Activated effector memory CD4-positive, alpha-beta T cell treated with Interleukin-2 at 50 U/mL for 16 hours (primary cell): ENCODE measurements around the gene WNT1.

Experiments
- DNase-seq: peaks from one replicate; pipeline ENCODE4 v3.0.0-alpha.2; 2020

The WNT1 gene

DNA sequence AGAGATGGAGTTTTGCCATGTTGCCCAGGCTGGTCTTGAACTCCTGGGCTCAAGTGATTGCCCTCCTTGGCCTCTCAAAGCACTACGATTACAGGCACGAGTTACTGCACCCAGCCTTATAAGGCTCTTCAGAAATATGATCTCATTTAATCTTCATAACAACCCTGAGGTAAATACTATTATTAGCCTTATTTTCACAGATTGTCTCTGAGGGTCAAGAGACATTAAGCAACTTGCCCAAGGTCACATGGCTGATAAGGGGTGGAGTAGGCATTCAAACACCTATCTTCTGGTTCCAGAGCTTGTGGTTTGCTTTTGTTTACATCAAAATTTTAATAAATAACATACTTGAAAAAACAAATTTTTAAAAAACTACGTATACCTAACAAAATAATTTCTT lies 35.3 kb downstream of the WNT1 start:
- DNase-seq: no peak

DNA sequence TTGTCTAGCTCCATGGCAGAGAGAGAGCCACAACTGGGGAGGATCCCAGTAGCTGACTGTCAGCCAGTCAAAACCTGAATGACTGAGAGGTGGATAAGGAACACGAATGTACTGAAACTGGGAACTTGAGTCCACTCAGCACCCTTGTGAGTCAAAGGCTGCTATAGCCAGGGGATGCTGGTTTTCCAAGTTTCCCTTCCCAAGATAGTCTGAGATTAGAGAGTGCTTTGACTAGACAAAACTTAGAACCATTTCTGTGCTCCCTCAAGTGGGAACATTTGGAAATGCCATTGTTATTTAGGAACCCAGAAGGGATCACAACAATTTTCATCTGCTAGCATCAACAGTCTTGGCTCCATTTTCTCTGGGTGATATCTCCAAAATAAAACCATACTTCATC lies 36.4 kb downstream of the WNT1 start:
- DNase-seq: no peak

DNA sequence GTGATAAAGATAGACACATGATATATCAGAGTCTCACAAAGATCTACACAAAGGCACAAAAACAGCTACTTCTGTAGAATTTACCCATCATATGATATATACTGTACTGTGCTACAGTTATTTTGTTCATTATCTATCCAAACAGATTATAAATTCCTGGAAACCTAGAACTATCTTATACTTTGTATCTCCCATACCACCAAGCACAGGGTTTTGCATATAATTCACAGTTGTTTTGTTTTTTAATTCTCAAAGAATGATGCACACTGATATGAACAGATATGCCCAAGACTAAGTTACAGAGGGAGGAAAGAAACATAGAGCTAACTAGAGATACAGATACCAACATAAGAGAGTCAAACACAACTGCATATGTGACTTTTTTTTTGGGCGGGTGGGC lies 37.1 kb downstream of the WNT1 start:
- DNase-seq: no peak

DNA sequence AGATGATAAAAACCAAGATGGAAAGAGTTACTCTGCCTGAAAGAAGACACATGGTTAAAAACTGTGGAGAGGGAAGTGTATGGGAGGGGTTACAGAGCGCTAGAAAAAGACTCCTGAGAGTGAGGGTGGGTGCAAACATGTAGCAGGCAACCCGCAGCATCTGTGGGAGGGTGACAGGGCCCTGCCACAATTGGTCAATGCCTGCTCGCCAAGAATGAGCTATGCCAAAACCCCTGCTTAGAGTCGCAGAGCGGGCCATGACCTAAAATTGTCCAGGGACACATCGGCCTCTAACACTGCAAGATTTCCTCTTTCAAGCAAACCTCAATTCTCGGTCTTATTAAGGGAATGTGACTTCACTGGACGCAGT lies 39.8 kb downstream of the WNT1 start:
- DNase-seq: no peak

DNA sequence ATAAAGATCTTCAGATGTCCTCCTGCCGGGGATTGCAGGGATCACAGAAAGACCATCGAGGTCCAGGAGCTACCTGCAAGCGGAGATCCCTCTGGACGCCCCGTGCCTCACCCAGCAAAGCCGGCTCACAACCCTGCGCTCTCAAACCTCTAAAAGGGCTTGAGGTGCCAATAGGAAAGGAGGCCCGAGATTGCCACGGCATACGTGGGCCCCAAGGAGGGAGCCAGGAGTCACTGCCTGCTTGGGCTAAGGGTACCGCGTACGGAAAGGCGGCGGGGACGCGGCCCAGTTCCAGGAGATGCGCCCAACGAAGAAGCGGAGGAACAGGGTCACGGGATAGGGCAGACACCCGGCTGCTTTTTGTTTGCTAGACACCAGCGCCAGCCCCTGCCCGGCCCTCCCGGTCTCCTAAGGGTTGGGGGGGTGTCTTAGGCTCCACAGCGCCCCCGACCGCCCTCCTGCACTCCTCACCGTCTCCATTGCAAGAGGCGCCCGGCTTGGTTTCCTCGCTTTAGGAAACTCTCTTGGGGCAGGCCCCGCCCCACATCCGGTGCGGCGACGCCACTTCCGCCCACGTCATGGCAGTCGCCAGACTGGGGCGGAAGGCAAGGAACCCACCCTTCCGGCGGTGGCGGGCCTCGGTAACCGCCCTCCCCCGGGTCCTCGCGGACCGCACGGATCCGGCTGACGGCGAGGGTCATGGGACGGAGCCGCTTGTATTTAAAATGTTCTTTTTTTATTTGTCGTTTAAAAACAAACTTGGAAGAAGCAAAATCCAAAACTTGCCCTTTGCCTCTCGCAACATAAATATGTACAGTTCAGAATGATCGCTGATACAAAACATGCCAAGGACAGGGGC lies 40.4 kb downstream of the WNT1 start, which contains the start of gene PRKAG1:
Gene PRKAG1 (minus strand): TSS at position 516 of the 859 bp plus-strand sequence. CDS start 36 bp downstream, at position 480.
- DNase-seq: peak; percentile 95

DNA sequence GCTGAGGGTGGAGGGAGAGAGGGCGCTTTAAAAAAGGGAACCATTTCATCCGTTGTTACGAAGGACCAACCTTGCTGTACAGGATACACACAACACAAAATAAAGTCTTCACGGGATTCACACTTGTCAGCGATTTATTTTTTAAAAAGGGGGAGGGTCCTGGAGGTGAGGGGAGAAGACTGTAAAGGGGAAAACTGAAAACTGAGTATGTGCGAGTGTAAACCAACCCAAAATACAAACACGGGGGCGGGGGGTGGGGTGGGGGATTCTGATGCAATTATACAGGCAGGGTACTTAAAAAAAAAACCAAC lies 41.0 kb downstream of the WNT1 start:
- DNase-seq: no peak

DNA sequence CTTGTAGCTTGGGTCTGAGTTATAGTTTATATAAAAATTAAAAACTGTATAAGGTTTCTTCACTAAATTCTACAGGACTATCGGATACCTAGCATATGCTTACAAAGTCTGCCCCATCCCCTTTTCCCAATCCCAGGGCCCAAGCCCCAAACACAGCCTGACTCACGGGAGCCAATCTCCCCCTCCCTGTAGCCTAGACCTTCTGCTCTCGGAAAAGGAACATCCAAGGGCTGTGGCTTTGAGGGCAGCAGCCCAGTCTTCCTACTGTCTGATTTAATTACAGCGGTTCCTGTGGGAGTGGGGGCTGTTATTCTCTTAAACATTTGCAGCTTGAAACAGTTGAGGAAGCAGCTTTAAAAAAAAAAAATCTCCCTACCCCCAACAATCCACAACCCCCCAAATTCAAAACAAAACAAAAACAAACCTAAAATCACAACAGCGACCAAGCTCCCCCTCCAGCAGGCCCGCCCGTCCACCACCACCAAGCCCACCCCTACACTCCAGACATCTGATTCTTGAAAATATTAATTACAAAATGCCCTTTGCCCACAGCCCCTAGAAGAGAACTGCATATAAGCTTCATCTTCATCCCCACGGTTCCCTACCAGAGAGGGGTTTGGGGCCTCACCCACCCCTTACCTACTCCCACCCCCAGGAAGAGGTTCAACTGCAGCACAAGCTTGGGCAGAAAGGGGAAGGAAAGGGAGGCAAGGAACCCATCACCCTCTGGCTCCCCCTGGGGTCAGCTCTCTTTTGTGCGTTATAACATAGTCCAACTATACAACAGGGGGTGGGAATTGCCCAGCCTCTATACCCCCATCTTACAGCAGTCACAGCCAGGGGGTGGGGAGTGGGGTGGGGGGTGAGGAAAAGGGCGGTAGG lies 41.6 kb downstream of the WNT1 start:
- no peak for DNase-seq

DNA sequence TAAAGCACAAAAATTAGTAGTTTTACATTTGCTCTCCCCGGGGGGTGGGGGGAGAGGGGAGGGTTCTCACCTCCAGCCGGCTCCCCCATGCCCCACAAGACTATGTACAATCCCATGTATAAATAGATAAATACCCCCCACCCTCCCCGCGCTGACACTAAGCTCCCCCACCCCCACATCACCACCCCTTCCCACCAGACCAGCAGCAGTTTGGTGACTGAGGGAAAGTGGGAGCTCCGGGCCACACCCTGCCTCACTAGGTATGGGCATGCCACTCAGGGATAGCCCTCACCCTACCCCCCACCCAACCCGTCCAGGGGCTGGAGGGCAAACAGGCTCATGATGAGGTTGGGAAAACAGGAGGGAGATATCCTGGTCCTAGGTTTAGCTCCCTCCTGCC lies 42.3 kb downstream of the WNT1 start:
- DNase-seq: no peak

DNA sequence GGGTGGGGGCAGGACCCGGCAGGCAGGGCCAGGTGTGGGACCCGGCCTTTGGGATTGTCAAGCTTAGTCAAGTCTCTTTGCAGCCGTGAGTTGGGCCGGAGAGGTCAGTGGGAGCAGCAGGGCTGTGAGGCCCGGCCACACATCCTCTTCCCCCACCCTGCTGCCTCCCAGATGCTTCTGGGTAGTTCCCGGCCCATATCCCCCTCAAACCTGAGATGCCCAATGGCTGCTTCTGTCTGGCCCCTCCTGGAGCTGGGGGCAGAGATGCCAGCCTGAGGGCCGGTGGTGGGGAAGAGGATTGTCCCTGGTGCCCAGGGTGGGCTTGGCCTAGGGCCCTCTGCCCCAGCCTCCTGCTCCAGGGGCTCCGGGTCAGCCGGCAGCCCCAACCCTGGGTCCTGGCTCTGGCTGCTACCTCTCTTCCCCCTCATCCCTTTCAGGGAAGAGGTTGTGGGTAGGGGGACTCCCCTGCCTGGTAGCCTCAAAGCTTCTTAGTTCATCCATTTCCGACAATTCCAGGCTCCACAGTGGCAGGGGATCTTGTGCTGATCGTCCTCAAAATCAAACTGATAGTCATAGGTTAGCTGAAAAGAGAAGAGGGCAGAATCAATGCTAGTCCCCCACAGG lies 43.3 kb downstream of the WNT1 start:
- no peak for DNase-seq

DNA sequence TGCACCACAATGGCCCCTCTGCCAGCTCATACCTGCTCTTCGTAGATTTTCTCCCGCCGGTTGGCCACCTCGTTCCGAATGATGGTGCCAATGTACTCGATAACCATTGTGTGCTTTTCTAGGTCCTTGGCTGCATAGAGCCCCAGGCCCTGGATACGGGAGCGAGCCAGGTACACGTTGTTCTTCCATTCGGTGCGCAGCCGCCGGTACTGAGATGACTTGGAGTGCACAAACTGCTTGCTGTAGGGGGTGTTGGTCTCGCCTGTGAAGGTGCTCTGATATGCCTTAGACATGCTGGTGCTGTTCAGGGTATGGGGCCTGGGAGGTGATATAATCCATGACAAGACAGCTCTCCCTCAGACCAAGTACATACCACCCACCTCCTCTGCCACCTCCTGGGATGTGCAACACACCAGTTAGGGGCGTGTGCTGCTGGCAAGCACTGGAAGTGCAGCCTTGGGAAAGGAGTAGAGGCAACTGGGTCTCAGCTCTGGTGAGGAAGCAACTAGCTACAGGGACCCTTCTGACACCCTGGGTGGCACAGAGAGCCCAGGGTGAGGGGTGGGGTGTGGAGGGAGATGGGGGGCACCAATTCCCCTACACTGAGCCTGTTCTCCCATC lies 44.5 kb downstream of the WNT1 start:
- no peak for DNase-seq

DNA sequence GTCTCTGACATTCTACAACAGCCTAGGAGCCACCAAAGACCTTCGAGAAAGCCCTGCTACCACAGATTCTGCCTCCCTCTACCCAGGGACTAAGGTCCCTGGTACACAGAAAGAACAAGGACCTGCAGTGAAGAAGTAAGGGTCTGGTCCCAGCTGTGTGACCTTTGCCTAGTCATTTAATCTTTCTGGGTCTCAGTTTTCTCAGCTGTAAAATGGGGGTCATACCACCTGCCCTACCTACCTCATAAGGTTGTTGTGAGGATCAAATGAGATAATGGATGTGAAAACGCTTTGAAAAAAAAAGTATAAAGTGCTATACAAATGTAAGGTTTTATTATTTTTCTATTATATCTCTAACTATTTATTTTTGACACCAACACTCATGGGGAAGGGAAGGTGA lies 45.7 kb downstream of the WNT1 start:
- DNase-seq: no peak

DNA sequence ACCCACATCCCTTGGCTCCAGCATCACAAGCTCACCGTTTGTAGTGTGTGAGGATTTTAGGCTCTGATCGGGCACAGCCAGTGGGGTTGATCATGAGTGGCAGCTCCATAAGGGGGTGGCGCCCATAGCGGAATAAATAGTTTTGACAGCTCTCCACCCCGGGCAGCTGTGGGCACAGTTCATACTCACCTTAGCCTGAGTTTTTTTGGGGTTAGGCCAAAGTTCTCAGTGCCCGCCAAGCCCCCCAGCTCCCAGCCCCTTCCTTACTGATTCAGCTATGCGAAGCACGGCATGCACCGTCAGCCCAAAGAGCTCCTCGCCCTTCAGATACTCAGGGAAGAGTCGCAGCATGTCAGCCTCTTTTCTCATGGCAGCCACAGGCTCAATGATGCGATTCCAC lies 46.4 kb downstream of the WNT1 start:
- no peak for DNase-seq

DNA sequence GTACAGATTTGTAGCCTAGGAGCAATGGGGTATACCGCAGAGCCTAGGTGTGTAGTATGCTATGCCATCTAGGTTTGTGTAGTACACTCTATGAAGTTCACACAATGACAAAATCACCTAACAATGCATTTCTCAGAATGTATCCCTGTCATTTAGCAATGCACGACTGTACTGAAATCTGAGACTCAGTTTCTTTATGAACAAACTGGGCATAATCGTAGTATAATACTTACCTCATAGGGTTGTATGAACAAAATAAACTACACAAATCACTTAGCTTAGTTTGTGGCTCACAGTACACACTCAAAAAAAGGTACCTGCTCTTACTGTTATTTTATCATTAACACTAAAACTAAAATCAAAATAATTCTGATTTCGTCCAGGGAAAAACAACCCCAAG lies 47.3 kb downstream of the WNT1 start:
- no peak for DNase-seq

DNA sequence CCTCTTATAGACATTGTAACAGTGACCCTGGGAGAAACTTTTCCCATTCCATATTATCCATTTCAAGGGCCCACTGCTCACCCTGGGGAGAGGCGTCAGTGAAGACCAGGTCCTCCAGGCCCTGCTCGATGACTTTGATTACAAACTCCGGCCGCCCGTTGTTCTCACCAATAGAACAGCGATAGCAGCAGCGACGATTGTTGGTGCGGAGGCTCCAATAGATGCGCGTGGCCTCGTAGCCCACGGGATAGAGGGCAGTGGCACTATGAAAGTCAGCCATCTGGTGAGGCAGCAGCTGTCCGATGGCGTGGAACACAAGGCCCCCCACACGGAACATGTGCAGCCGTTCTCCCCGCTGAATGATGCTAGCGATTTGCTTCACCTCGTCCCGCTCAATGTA lies 48.0 kb downstream of the WNT1 start:
- no peak for DNase-seq

DNA sequence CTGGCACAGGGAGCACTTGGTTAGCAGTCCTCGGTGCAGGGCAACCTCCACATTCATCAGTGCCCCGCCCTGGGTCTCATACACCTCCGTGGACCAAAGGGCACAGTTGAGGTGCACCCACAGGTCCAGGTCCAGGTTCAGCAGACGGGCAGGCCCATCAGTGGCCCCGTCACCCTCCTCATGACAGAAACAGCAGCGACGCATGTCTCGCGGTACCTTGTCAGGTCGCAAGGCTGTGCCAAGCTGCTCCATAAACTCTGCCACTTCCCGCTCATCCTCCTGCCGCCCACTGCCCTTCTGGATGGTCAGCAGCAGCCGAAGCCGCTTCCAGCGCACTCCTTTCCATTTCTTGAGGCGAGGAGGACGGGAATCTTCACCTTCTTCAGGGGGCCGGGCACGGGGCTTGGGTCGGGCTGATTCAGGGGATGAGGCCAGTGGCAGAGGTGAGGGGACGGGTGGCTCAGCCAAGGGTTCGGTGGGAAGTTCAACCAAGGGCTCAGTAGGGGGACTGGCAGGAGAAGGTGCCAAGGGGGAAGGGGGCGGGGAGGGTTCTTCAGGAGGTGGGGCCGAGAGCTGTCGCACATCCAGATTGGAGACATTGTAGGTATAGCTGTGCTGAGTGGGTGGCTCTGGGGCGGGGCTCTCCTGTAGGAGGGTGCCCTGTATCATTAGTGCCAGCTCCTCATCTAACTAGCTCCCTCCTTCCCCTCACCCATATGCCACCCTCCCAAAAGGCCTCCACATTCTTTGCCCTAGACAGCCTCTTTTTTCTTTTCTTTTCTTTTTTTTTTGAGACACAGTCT lies 48.8 kb downstream of the WNT1 start:
- DNase-seq: no peak

DNA sequence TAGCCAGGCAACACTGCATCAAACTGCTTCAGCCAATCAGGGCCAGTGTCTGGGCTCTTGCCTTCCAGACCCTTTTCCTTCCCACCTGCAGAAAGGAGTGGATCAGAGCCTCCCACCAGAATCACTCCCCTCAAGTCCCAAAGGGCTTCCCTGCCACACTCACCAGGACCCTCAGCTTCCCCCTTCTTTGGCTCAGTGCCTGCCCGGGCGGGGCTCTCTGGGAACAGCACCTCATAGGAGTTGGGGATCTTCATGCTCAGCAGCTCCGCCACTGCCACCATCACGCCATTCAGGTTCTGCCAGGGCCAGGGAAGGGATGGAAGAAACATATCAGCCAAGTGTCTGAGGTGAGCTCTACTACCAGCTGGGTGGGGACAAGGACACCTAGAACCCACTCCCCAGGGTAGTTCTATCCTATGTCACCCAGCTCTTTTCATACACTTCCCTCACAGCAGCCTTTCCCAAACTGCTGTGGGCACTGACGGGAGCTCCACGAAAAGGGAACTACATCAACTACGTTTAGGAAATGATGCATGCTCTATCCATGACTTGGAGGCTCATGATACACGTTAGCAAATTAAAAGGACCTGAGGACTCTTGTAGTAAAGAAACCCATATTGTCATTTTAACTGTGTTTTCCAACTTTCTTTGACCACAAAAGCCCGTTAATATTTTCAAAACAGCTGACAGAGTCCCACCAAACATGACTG lies 49.9 kb downstream of the WNT1 start:
- DNase-seq: no peak

DNA sequence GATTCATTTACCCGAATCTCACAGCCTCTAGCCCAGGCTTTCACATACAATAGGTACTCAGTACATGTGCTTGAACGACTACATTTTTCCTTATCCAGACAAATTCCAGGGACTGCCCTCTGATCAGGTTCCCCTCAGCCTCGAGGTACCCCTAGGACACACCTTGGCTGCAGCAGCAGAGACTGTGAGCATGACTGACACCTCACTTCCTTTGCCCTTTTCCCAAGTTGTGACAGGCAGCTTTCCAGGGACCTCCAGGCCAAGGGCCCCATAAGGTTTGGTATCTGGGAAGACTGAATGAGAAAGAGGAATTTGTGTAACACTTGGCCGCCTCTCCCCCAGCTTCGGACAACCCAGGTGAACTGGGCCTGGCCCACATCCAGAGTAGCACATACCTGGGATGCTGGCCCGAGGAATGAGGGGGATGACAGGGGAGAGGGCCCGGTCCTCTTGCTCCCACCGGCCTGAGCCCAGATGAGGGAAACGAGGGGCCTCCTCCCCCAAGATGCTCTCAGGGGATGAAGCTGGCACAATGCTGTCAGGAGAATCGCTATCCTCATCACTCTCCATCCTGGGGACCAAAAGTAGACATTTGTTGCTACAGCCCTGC lies 50.6 kb downstream of the WNT1 start:
- no peak for DNase-seq

DNA sequence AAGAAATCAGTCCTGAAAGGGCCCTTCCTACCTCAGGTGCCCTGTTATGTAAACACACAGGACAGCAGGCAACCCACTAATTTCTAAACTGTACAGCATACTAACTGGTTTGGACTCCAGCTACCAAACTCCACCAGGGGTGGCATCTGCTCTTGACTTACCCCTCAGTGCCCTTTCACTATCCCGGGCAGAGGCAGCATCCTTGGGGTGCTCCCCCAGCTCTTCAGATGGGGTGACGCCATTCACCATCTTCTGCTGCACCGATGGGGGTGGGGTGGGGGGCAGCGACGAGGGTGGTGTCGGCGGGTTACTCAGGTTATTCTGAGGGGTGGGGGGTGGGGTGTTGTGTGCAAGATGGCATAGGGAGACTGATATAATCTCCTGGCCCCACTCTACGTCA lies 52.0 kb downstream of the WNT1 start:
- DNase-seq: no peak

DNA sequence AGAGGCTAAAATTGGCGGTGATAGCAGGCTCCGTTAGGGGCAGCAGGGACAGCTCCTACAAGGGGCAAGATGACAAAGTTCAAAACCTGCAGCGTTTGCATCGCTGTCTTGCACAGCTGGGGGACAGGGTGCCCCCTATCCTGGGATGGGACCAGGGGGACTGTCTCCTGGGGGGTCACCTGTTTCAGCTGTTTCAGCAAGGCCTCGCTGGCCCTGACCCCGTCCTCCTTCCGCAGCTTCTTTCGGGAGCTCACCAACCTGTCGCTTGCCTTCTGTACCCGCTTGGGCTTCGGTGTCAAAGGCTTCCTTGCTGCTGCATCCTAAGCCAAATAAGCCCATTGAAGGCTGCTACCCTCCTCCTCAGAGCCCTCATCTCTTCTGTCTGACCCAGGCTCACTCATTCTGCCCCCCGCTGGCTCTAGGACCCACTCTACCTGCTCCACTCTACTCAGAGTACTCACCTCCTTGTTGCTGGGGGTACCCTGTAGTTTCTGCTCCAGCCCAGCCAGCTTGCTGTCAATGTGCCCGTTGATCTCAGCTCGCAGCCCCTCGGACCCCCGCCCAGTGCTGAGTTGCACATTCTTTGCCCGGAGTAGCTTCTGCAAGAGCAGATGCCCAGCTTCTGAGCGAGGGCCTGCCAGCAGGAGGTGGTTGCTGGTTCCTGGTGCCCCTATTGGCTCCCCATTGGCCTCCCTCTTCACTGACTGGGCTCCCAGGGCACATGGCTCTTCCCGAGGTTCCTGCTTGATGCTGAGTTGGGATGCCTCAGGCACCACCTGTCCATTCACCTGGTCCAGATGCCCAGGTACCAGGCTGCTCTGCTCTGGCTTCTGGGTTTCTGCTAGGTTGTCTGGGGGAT lies 52.8 kb downstream of the WNT1 start:
- DNase-seq: no peak

DNA sequence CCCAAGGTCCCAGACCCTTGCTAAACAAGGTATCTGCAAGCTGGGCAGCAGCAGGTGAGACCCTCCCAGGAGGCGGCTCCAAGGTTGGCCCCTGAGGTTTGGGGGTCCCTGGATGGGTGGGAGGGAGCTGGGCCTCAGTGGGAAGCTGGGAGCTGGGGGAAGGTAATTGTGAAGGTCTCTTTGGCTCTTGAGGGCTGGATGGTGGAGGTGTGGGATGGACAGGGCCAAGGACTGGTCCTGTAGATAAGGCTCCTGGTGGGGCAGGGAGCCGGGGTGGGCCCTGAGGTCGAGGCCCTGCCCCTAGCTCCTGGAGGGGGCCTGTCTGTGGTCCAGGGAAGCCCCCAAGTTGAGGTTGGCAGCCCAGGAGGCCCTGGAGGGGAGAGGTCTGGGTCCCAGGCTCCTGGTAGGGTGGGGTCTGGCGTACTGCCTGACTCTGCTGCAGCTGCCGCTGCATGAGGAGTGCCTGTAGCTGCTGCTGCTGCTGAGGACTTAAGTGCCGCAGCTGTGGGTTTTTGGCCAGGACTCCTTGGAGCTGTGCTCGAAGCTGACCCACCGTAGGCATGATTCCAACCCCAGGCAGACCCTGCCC lies 53.5 kb downstream of the WNT1 start:
- DNase-seq: no peak
